NT2/D1 (cell line): ENCODE results near the gene PLEKHJ1.

Experiments
- YY1 ChIP-seq: IDR thresholded peaks from 2 replicates; pipeline ENCODE4 v1.6.1; 2011; ENCODE audit not compliant: insufficient read length, insufficient read depth
- ZNF274 ChIP-seq: IDR thresholded peaks from 2 replicates; pipeline ENCODE4 v1.6.1; 2011; ENCODE audit warnings: mild to moderate bottlenecking, low read depth, low read length

GRCh38 chr19:2198317-2198716 lies 37.8 kb downstream of the PLEKHJ1 start:
- TF ChIP-seq ZNF274 (no peak), YY1 (no peak)
